Myocyte (in vitro differentiated cells): ENCODE results near the gene GPRIN2. TPM values are rescaled to one million over a fixed set of nuclear protein-coding genes. Genes with fewer than 3 reads are reported as not detected.
"Not testable (repeated sequence)": the region's sequence is repeated elsewhere in the genome, so short reads cannot be mapped to it uniquely, and the experiment has no call there.

Source experiments
- DNase-seq: peaks from one replicate; pipeline ENCODE4 v3.0.0-alpha.2; 2012; ENCODE audit warnings: low read depth
- total RNA-seq: library from RNA; depleted of rRNA; stranded (reverse); fragments of >200 nt; gene quantifications from 2 replicates; pipeline ENCODE4 v1.2.3, GENCODE V29; 2014

The GPRIN2 gene
- total RNA-seq, 1 donor from 2014 or later, result not detected

DNA sequence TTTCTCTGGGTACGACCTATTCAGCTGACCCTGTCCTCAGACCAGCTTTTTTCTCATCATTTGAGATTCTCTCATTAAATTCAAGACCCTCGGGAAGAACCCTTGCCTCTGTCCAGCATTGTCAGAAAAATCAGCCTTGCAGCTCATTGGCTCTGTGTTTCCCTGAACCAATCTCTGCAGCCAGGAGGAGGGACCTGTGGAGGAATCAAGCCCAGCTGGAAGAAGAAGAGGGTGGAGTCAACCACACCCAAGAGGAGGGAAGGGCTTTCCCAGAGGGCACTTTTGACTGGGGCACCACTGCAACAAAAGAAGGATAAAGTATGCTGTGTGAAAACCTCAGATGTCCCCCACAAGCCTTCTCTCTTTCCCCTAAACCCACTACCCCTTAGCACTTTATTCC lies 14.2 kb upstream of the GPRIN2 start:
- not testable (repeated sequence) for DNase-seq

DNA sequence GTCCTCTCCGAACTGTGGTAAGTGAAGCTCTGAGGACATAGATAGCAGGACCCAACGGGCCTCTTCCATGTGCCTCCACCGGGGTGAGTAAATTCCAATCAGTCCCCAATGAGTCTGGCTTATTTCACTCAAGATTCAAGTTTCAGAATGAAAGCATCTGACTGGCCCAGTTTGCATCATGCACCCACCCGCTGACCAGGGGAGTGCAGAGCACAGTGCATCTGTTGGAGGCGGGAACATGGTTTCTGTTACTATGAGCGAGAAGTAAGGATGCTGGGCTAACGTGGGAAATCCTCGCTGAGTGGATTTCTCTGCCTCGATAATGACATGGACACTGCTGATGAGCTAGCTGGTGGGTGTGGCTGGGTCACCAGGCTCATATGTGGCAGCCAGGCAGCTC lies 10.7 kb upstream of the GPRIN2 start:
- not testable (repeated sequence) for DNase-seq

DNA sequence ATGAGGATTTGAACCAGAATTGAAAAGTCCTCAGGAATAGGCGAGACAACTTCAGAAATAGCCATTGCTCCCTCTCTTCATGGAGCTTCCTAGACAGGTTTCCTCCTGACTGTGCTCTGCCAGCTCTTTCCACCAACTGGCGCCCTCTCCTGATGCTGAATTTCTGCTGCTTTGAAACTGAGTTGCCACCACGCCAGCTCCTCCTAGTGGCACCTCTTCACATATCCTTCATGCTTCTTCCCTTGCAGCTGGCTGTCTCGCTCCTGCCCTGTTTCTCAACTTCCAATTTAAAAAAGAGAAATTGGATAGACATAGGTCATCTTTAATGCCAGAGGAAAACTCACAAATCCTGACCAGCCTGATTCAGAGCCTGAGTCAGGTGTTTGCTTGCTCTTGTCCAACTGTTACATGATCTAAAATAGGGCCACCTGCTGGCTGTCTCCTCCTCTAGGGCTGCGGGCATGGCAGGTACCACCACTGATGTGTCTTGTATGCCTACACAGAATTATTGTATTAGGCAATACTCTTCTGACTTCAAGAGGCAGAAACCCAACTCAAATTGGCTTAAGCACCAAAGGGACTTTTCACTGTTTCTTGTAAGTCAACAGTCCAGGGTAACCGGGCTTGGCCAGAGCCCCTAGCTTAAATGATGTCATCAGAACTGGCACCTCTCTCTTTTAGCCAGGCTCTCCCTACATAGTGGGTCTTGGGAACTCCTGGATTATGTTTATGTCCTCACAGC lies 9.3 kb upstream of the GPRIN2 start:
- DNase-seq, result peak; percentile 70

DNA sequence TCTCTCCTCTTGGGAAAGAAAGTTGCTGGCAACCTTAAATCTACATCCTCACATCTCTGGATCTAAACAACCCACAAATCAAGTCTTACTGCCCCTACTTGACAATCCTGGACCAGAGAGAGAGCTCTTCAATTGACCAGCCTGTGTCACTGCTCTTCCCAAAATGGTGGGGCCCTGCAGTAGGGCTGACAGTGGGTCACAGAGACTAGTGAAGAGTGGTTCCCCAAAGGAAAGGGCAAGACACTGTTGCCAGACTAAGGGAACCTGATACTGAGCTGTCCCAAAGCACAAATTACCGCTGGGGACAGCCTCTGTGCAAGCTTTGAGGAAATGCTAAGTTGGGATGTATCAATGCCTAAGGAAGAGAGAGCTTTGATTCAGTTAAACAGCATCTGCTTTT lies 4.5 kb upstream of the GPRIN2 start:
- no peak for DNase-seq

DNA sequence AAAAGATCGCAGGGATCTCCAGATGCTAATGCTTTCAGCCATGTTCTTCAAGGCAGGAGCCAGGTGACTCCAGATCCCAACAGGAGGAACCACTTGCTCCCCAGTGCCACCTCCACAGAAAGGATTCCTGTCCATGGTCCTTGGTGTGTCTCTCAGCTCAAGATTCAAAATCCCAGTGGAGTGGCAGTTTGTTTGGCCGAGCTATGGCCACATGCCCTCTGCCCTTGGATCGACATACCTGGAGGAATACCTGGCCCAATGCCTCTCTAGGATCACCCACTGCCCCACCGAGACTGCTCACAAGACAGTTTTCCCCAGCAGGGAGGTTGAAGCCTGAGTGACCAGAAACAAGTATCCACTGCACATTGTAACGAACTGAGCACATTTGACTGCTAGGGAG lies 3.9 kb upstream of the GPRIN2 start:
- DNase-seq, result no peak

DNA sequence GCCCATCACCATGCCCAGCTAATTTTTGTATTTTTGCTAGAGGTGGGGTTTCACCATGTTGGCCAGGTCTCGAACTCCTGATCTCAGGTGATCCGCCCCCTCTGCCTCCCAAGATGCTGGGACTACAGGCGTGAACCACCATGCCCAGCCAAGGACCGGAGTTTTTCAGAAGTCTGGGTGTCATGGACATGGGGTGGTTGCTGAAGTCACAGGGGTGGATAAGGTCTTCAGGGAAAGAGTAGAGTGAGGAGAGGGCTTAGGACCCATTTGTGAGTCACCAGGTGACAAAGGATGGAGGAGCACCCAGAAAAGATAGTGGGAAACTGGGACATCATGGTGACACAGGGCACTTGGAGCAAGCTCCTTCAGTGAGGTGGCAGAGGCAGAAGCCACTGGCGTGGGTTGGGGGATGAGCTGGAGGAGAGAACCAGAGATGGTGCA lies 2.8 kb upstream of the GPRIN2 start:
- DNase-seq, result no peak

DNA sequence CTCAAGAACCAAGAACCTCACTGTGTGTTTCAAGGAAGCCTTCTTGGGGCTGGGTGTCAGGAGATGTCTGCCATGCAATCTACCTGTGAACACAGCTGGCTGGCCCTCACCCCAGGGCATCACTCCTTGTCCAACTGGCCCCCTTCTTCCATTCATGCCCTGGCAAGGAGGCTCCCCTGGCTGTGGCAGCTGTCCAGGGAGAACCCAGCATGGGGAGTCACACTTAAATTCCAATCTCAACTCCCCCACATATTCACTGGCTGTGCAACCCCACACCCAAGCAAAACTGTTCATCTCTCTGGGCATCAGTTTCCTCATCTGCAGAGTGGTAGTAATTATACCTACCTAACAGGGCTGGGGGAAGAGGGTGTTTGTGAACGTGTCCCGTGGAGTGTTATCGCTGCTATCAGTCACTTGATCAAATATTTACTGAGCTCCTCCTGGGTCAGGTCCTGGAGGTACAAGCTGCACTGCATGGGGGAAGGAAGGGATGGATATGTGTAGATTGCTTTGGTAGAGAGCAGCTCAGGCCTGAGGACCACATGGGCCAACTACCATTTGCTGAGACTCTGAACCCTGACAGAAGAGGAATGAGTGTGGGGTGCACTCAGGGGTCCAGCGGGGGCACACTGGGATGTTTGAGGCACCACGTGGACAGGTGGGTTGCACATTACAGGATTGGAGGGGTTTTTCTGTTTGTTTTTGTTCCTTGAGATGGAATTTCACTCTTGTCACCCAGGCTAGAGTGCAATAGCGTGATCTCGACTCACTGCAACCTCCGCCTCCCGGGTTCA lies 2.1 kb upstream of the GPRIN2 start:
- no peak for DNase-seq

DNA sequence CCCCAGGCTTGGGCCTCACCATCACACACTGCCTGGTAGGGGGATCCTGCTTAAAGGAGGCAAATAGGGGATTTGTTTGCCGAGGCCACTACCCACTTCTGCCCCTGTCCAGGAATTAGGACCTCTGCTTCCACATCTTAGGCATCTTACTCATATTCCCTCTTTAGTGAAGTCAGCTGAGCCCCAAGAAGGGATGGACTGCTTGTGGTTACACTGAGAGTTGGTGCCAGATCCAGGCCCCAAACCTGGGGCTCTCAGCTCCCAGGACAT lies 1.6 kb upstream of the GPRIN2 start:
- no peak for DNase-seq

DNA sequence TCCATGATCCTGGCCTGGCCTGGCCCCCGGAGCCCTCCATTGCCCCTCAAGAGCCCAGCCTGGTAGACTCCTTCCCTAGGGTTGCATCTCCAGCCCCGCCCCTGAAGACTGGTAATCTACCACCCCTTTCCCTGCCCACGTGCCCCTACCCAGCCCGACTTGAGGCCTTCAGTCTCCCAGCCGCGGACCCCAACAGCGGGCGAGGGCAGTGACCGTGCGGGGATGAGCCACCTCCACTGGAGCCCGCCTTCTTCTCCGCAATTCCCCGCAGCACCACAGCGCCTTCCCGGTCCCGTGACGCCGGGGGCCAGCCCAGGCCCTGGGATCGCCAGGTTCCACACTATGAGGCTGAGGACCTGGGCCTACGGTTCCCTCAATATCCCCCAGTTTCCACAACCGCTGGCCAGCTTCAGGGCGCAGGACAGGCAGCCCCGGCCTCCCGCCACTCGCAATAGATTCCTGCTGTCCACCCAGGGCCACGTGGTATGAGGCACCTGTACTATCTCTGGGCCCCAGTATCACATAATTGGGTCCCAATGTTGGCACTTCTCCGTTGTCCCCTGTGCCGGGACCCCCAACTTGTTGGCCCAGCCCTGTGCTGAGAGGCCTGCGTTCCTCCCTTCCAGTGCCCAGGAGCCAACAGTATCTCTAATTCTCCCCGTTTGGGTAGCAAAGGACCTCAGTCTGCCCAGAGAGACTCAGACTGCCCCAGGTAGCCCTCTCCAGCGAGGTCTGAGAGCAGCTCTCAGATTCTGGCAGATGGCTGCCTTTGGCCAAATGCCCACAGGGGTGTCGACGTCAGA lies 1.1 kb upstream of the GPRIN2 start:
- DNase-seq, result no peak

DNA sequence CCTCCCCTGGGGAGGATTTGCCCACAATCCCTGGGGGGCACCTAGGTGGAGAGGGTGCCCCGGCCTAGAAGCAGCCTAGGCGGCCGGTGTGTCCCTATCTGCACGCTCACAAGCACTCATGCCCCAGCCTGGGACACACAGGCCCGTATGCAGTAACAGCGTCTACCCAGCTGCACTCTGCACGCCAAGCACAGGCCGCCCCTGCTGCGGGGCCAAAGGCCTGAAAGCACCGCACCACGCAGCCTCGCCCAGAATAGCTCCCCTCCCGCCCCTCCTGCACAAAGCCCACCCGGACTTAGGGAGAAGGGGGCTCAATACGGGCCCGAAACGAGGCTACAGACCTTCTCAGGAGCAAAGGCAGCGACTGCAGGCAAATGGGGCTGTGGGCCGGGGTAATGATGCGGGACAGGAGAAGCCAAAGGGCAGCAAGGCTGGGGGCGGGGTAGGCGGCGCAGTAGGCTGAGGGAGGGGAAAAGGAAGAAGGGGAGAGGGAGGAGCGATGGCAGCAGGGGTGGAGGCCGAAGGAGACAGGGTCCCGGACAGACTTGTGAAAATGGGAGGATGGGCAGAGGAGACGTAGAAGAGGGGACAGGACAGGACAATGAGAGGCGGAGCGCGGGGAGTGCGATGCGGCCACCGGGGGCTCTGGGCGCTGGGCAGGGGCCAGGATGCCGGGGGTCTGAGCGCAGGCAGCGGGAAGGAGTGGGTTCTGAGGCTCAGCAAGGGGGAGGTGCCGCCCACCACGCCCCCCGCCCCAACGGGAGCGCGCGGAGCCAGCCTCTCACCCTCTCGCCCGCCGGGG lies 544 bp downstream of the GPRIN2 start:
- no peak for DNase-seq

DNA sequence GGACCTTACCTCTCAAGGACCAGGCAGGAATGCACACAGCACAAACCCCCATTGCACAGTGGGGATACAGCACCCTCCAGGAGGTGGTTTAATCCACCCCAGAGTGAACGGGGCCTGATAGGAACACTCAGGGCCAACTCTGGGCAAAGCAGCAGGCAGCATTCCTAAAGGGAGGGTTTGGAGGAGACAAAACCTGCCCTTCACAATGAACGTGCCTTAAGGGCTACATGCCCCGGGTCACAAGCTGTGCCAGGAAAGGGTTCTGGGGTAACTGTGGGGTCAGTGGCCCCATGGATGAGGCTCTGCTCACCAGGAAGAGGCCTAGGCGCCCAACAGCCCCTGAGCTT lies 1.1 kb downstream of the GPRIN2 start:
- DNase-seq, result no peak

DNA sequence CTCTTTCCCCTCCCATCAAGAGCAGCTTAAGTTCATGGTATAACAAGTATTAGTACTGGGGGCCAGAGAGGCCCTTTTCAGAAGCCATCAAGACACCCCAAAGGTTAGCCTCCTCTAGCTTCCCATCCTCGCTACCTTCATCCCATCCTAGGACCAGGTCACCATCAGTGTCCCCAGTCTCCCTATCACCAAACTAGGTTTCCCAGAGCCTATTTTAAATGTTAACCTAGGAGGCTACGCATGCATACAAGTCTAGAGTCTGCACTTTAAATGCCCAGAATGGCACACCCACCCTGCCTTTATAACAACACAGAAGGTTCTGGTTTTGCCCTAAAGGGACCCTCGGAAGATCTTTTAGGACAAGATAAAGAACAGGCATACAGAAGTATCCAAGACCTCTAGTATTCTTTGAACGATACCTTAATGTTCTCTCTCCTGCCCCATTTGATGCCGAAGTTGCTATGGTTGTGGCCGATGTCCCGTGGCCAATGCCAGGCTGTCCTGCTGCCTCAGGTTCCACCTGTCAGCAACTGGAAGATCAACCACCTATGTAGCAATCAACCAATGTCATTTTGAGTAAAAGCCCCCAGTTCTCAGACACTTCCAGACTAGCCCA lies 2.2 kb downstream of the GPRIN2 start:
- no peak for DNase-seq

DNA sequence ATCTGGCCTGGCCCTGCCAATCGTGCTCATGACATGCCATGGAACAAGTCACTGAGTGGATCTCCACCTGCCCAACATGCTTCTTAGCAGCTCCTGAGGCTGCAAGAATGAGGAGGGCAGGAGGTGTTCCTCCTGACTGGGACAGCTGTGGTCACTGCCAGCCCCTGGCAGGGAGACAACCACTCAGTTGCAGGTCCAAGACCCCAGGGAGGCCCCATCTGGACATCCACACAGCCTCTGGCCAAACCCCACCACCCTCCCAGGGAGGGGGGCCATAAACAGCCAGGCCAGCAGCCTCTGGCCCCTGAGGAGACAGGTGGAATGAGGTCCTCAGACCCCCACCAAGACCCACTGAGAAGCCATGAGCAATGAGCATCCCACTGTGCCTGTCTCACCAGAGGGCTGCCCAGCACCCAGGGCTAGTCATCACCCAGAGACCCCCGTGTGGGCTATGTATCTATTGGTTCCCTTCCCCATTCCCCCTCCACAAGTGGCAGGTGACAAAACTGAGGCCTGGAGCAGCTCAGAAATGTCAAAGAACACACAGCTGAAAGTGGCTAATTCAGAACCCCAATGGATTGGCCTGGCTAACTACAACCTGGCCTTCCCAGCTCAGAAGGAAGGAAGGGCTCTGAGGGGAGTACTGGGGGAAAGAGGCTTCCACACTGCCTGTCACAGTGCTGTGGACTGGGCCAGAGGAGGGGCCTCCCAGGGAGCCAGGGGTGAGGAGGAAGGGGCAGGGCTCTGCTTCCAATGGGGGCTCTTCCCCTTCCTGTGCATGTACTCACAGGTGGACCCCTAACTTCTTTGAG lies 3.0 kb downstream of the GPRIN2 start:
- no peak for DNase-seq

DNA sequence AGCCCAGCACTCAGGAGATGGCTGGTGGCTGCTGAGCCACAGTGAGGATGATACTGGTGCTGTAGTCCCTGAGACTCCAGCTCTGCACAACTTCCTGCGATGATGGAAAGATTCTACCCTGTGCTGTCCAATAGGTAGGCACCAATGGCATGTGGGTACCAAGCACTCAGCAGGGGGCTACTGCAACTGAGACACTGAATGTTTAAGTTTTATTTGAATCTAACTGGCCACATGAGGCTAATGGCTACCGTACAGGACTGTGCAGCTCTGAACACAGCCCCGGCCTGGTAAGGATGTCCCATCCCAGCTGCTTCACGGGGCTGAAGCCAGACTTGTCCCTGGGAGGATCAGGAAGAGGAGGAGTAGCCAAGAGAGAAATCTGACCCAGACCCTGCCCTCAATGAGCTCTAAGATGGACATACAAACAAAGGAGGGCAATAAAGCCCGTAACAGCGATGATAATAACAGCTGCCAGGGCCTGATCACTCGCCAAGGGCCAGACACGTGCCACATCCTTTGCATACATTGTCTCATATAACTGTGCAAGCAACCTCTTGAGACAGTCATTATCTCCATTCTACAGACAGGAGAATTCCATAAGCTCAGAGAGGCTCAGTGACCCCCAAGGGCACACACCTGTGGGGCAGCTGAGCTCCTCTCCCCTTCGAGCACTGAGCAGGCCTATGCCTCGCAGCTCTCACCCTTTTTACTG lies 3.8 kb downstream of the GPRIN2 start:
- DNase-seq, result no peak

DNA sequence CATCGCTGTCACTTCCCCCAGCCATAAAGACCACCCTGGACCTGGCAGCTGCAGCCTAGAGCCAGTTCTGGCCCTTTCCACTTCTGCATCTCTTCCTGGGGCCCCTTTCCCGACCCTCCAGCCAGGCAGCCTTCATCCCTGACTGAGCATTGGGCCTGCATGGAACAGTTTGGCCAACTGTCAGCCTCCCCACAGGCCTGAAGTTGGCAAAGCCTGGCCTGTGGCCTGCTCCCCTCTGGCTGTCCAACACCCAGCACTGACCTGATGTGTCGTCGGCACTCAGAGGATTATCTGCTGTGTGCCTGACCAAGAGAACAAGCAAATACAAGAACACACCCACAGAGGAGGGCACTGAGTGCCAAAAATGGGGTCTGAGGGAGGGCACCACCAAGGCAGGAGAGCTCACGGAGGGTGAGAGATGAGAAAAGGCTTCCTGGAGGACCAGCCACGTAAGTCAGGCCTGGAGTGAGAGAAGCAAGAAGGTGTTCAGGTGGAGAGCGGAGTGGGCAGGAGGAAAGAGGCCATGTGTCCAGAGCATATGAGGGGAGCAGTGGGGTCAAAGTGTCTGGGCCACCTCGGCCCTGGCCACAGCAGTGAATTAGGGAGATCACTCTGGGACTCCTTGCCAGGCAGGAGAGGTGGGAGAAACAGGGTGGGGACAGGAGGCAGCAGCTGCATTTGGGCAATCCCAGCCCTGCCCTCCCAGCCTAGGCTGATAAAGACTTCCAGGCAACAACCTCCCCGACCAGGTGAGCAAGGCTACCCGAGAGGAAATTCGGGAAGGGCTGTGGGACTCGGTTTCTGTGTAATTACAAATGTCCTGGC lies 4.5 kb downstream of the GPRIN2 start:
- no peak for DNase-seq

DNA sequence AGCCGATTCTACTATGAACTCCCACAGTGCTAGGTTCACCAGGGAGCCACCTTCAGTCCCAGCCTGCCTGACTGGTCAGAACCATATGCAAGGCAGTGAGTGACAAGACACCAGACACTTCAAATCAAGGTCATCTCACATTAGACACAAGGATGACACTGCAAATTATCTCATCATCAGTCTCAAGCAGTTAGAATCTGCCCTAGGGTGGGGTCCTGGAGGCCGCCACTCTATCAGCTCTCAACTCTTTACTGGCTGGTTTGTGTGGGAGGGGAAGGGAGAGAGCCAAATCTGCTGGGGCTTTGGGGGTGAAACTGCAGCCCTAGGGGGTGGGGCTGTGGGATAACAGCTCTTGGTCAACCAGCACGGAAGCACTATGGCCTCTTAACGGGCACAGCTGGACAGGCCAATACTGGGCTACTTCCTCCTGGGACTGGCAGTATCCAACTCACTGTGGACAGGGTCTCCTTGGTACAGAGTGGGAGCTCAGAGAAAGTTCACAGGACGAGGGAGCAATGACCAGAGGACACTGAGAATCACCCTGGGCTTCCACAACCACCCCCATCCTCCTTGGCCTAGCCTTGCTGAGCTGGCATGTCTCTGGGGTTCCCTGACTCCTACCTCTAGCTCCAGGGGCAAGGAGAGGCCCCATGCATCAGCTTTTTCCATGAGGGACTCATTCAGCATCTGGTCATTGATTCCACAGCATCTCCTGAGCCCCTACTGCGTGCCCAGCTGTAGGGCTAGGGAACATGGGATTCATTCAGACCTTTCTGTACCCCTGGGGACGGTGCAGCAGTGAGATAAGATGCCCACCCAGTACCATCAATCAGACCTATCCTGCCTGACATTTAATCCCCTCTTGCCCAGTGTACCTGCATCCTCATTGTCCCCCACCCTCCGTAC lies 5.4 kb downstream of the GPRIN2 start:
- no peak for DNase-seq

DNA sequence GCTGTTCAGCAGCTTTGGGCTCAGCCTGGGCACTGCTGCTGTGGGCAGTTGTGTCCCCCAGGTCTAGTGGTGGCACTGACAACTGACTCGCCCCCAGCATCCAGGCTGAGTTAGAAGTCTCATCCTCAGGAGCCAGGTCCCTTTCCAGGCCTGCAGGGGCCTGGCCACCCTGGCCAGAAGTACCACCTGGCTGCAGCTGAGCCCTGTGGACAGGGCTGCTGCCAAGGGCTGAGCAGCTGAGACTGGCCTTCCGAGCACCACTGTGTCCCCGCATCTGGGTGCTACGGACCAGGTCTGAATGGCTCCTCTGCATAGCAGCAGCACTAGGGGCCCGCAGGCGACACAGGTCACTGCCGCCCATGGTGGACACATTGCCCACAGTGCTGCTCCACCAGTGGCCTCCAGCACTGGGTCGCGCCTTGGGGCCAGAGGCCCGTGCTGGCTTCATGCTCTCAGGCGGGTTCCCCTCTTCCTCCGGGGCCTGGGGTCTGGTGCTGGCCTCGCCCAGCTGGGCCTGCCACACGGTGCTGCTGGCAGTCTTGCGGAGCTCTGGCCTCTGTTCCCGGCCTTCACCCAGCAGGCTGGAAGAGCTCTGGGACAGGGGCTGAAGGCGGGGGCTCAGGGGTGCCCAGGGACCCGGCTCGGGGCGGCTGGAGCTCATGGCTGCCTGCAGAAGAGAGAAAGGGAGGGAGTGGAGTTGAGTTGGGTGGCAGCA lies 6.2 kb downstream of the GPRIN2 start:
- no peak for DNase-seq
